Measurements from ENCODE around the gene HIVEP3.

Gene HIVEP3

GRCh38 chr1:41489561-41489960, 429.2 kb downstream of the HIVEP3 start:
- no peak for DNase-seq

GRCh38 chr1:41488040-41488951, 430.4 kb downstream of the HIVEP3 start:
- DNase-seq = no peak

- no peak for DNase-seq
Measured at GRCh38 chr1:41487126-41488039, 431.3 kb downstream of the HIVEP3 start.

- DNase-seq = no peak
Measured at GRCh38 chr1:41486371-41487125, 432.2 kb downstream of the HIVEP3 start.

GRCh38 chr1:41486053-41486370, 432.7 kb downstream of the HIVEP3 start:
- no peak for DNase-seq

GRCh38 chr1:41485605-41486004, 433.1 kb downstream of the HIVEP3 start:
- no peak for DNase-seq

- no peak for DNase-seq
Measured at GRCh38 chr1:41484402-41485241, 434.1 kb downstream of the HIVEP3 start, which contains the start of gene EDN2. Gene EDN2, minus strand, starts transcription at chr1:41484683. Its CDS starts 82 bp downstream, at chr1:41484601.

GRCh38 chr1:41483960-41484401, 434.7 kb downstream of the HIVEP3 start:
- DNase-seq = no peak

GRCh38 chr1:41483001-41483850, 435.5 kb downstream of the HIVEP3 start:
- DNase-seq = no peak

GRCh38 chr1:41482001-41482765, 436.5 kb downstream of the HIVEP3 start:
- DNase-seq = no peak

- no peak for DNase-seq
Measured at GRCh38 chr1:41481109-41481775, 437.5 kb downstream of the HIVEP3 start.

GRCh38 chr1:41480204-41481108, 438.3 kb downstream of the HIVEP3 start:
- no peak for DNase-seq

GRCh38 chr1:41479808-41480160, 438.9 kb downstream of the HIVEP3 start:
- DNase-seq = no peak

- DNase-seq = no peak
Measured at GRCh38 chr1:41479000-41479807, 439.5 kb downstream of the HIVEP3 start.

- no peak for DNase-seq
Measured at GRCh38 chr1:41478118-41478748, 440.5 kb downstream of the HIVEP3 start.

GRCh38 chr1:41476807-41477361, 441.8 kb downstream of the HIVEP3 start:
- DNase-seq = no peak
